GM10847 (cell line): ENCODE measurements around the gene DOCK3.

Experiments used
- POLR2A ChIP-seq: IDR thresholded peaks from 2 replicates; pipeline ENCODE4 v1.6.1; 2011; ENCODE audit not compliant: insufficient read length; ENCODE audit errors: extremely low read depth

Gene DOCK3

GRCh38 chr3:51245867-51246266 lies 571.1 kb downstream of the DOCK3 start:
- no peak for TF ChIP-seq POLR2A

GRCh38 chr3:51257870-51258269 lies 583.1 kb downstream of the DOCK3 start:
- TF ChIP-seq POLR2A: no peak

GRCh38 chr3:51268132-51268531 lies 593.4 kb downstream of the DOCK3 start:
- no peak for TF ChIP-seq POLR2A

GRCh38 chr3:51269466-51269865 lies 594.7 kb downstream of the DOCK3 start:
- TF ChIP-seq POLR2A: no peak

- no peak for TF ChIP-seq POLR2A
These were observed 595.8 kb downstream of the DOCK3 start for GRCh38 chr3:51270559-51270958.

- no peak for TF ChIP-seq POLR2A
These were observed 596.4 kb downstream of the DOCK3 start for GRCh38 chr3:51271172-51271571.

- TF ChIP-seq POLR2A: no peak
These were observed 599.3 kb downstream of the DOCK3 start for GRCh38 chr3:51274052-51274451.

- TF ChIP-seq POLR2A: no peak
These were observed 600.5 kb downstream of the DOCK3 start for GRCh38 chr3:51275111-51275805.

GRCh38 chr3:51276046-51276445 lies 601.3 kb downstream of the DOCK3 start:
- no peak for TF ChIP-seq POLR2A

- TF ChIP-seq POLR2A: no peak
These were observed 604.7 kb downstream of the DOCK3 start for GRCh38 chr3:51279448-51279847.

GRCh38 chr3:51280176-51280575 lies 605.4 kb downstream of the DOCK3 start:
- no peak for TF ChIP-seq POLR2A

GRCh38 chr3:51282931-51283330 lies 608.2 kb downstream of the DOCK3 start:
- no peak for TF ChIP-seq POLR2A

GRCh38 chr3:51283421-51283820 lies 608.7 kb downstream of the DOCK3 start:
- no peak for TF ChIP-seq POLR2A

GRCh38 chr3:51295625-51296024 lies 620.9 kb downstream of the DOCK3 start:
- no peak for TF ChIP-seq POLR2A

GRCh38 chr3:51297333-51297732 lies 622.6 kb downstream of the DOCK3 start:
- no peak for TF ChIP-seq POLR2A

- TF ChIP-seq POLR2A: no peak
These were observed 629.5 kb downstream of the DOCK3 start for GRCh38 chr3:51304230-51304629.

- no peak for TF ChIP-seq POLR2A
These were observed 631.4 kb downstream of the DOCK3 start for GRCh38 chr3:51306093-51306492.
